GM06990 (cell line): Measurements from ENCODE around the gene SV2B.

Experiments used
- DNase-seq: peaks from one replicate; pipeline ENCODE4 v3.0.0-alpha.2; 2011; ENCODE audit not compliant: insufficient read length; ENCODE audit errors: extremely low read depth
- H3K27me3 ChIP-seq: replicated peaks from 2 replicates; pipeline ENCODE4 v1.6.0; 2011; ENCODE audit warnings: low read length; ENCODE audit not compliant: control insufficient read depth, insufficient read depth
- H3K36me3 ChIP-seq: 2 replicates; pipeline ENCODE4 v1.5.1; 2011; ENCODE audit warnings: low read length; ENCODE audit not compliant: control insufficient read depth, insufficient read depth
- H3K4me3 ChIP-seq: replicated peaks from 2 replicates; pipeline ENCODE4 v1.5.1; 2011; ENCODE audit warnings: low read depth, mild to moderate bottlenecking, control low read depth, low read length
- TF ChIP-seq, protein P1 (sequence below): IDR thresholded peaks from 2 replicates; pipeline ENCODE4 v1.5.1; 2011; ENCODE audit warnings: low read length, control low read depth, mild to moderate bottlenecking, inconsistent platforms; ENCODE audit not compliant: insufficient read depth, poor library complexity, severe bottlenecking

SV2B gene

DNA sequence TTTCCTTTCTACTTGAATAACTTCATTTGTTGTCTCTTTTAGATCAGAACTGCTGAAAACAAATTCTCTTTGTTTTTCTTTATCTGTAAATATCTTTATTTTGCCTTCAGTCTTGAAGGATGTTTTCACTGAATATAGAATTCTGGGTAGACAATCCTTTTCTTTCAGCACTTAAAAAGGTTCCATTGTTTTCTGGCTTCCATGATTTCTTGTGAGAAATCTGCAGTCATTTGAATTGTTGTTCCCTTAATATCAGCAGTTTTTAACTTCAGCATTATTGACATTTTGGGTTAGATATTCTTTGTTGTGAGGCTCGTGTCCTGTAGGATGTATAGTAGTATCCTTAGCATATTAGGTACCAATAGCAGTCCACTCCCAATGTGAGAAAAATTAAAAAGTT is 65.8 kb downstream of the SV2B start:
- TF ChIP-seq, protein P1, sequence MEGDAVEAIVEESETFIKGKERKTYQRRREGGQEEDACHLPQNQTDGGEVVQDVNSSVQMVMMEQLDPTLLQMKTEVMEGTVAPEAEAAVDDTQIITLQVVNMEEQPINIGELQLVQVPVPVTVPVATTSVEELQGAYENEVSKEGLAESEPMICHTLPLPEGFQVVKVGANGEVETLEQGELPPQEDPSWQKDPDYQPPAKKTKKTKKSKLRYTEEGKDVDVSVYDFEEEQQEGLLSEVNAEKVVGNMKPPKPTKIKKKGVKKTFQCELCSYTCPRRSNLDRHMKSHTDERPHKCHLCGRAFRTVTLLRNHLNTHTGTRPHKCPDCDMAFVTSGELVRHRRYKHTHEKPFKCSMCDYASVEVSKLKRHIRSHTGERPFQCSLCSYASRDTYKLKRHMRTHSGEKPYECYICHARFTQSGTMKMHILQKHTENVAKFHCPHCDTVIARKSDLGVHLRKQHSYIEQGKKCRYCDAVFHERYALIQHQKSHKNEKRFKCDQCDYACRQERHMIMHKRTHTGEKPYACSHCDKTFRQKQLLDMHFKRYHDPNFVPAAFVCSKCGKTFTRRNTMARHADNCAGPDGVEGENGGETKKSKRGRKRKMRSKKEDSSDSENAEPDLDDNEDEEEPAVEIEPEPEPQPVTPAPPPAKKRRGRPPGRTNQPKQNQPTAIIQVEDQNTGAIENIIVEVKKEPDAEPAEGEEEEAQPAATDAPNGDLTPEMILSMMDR, result no peak
- Histone ChIP-seq H3K4me3 (no peak overlapping the region), H3K36me3 (no peaks in the 10 kb centered on the region), H3K27me3 (no peaks in the 10 kb centered on the region; the same call in 1 of the 2 replicates)
- no peak for DNase-seq

DNA sequence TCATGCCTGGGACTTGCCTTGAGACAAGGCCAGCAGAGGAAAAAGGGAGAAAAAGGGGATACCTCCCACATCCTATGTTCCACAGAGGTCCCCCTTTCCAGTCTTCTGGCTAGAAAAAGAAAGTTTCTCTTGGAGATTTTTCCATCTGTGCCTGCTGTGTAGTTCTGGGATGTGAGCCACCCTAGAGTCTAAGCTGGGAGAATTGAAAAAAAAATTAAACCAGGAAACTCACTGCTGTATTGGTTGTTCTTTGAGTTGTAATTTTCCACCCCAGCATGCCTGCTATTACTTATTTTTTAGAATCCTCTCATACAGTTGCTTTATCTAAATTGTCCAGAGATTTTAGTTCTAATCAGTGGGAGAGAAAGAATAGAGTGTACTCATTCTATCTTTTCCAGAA is 68.4 kb downstream of the SV2B start:
- H3K27me3 ChIP-seq, result peaks cover 2% of the 10 kb centered on the region
- no peak for DNase-seq
- H3K36me3 ChIP-seq, result no peaks in the 10 kb centered on the region
- no peak overlapping the region for H3K4me3 ChIP-seq
- TF ChIP-seq, protein P1, result no peak

DNA sequence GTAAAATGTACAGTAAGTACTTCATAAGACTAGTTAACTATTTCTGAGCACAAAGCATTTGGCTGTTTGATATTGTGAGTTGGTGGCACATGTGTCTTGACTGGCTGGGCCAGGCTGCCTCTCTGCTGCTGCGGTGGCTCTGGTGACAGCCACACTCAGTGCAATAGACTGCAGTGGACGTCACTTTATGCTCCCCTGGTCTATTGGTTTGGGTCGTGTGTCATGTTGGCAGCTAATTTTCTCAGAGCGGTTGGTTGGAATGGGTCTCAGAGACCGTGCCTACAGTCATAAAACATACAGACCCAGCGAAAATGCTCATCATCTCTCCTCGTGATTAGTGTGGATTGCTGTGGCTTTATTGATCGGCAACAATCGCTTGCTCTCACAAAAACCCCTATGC is 71.3 kb downstream of the SV2B start:
- H3K27me3 ChIP-seq, result peaks cover 2% of the 10 kb centered on the region
- TF ChIP-seq, protein P1, result no peak
- no peak overlapping the region for H3K4me3 ChIP-seq
- no peak for DNase-seq
- no peaks in the 10 kb centered on the region for H3K36me3 ChIP-seq

DNA sequence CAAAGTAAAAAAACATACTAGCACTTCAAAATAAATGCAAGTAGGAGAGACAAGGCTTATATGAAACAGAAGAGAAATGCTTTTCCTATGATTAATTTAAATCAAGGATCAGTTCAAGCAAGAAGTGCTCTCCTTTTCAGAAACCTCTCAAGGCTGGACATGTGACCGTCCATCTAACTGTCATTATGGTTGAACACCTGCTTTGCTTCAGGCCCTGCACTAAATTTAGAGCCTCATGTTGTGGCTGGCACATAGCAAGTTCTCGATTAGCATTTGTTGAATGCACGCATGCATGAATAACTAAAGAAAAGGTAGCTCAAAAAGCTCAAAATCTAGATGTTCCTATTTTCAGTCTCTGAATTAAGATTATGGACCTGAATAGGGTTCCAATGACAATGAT is 82.0 kb downstream of the SV2B start:
- no peak for DNase-seq
- Histone ChIP-seq H3K4me3 (no peak overlapping the region), H3K27me3 (peaks cover 1% of the 10 kb centered on the region; the same call in 1 of the 2 replicates), H3K36me3 (no peaks in the 10 kb centered on the region)
- TF ChIP-seq, protein P1, result no peak

DNA sequence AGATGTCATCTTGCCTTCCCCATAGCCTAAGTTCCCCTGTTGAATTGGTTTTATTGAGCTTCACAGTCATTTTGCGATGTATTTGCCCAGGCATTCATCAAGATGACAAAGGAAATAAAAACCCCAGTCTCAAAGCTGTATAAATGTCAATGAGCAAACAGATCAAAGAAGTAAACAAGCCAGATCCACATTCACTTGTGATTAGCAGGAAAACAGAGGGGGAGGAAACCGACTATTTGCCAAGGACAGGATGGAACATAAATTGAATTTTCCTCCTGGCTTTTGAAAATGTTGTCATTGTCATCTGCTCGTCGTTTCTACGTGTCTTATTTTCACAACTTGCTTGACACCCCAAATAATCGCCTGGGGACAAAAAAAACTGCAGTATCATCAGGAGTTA is 83.5 kb downstream of the SV2B start:
- TF ChIP-seq, protein P1, result no peak
- Histone ChIP-seq H3K36me3 (no peaks in the 10 kb centered on the region), H3K4me3 (no peak overlapping the region), H3K27me3 (peaks cover 1% of the 10 kb centered on the region; the same call in 1 of the 2 replicates)
- DNase-seq, result no peak

DNA sequence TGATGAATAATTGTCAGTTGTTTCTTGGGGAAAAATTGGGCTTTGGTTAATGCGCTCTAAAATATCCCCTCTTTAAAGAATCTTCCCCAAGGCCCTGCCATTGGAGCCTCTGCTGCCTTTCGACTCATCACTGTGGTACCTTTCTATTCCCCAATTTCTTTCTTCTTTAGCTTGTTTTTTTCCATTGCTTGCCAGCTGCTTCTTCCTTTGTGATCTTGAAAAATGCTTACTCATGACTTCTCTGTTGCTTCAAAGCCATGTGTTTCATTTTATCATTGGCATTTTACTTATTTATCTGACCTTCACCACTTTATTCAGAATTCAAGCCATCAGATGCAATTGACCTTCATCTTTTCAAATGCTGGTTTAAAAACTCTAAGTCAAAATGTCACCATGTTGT is 84.4 kb downstream of the SV2B start:
- no peak for DNase-seq
- TF ChIP-seq, protein P1, result no peak

More for the DNA sequence above, 84.4 kb downstream of the SV2B start:
- Histone ChIP-seq H3K4me3 (no peak overlapping the region), H3K36me3 (no peaks in the 10 kb centered on the region), H3K27me3 (peaks cover 1% of the 10 kb centered on the region; the same call in 1 of the 2 replicates)
